ENCODE measurements around the gene SEC11A. TPM values are rescaled to one million over a fixed set of nuclear protein-coding genes. Genes with fewer than 3 reads are reported as not detected.
"Not testable (repeated sequence)": the region's sequence is repeated elsewhere in the genome, so short reads cannot be mapped to it uniquely, and the experiment has no call there.

SEC11A gene
- total RNA-seq, 1 donor from 2014 or later = 79.5 TPM

DNA sequence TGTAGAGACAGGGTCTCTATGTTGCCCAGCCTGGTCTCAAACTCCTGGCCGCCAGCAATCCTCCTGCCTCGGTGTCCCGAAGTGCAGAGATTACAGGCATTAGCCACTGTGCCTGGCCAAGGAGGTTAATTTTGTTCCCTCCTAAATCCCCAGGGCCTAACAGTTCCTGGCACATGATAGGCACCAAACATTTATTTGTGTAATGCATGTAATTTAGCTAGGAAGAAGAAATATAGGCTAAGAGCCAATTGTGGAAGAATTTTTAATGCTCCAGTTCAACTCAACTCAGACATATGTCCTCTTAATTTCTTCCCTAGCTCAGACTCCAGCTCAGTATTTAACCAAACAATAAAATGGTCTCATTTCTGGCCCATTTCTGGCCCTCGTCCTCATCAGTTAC lies 24.8 kb upstream of the SEC11A start:
- FAIRE-seq (no peak), DNase-seq (ENCODE audit: low spot score in 2 of 2) (no peak)

DNA sequence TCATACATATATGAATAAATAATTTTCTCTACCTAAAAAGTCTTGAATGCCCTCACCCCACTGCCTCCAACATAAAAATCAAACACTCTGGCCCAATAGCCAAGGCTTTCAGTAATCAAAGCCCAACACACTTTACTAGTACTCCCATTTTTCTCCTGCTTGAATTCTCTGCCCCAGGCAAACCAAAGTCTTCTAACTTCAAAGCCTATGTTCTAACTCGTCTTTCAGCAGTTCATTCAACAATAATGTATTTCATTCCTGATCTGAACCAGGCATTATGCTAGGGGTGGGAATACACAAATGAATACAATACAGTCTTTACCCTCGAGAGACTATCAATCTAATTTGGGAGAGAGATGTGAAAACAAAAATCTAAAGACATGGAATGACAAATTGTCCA lies 21.1 kb upstream of the SEC11A start:
- FAIRE-seq = no peak
- DNase-seq (ENCODE audit: low spot score in 2 of 2) = no peak

DNA sequence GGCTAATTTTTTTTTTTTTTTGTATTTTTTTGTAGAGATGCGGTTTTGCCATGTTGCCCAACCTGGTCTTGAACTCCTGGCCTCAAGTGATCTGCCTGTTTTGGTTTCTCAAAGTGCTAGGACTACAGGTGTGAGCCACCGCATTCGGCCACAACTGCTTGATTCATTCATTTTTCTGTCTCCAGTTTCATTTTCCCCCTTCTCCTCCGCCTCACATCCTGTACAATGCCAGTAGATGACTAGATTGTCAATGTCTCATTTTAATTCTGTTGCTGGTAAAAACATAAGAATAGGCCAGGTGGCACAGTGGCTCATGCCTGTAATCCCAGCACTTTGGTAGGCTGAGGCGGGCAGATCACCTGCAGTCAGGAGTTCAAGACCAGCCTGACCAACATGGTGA lies 20.4 kb upstream of the SEC11A start:
- DNase-seq (ENCODE audit: low spot score in 2 of 2) = no peak
- no peak for FAIRE-seq

- DNase-seq (ENCODE audit: low spot score in 2 of 2); FAIRE-seq: not testable (repeated sequence)
Observed at GRCh38 chr15:84735480-84736061, 19.6 kb upstream of the SEC11A start.

- FAIRE-seq (no peak), DNase-seq (ENCODE audit: low spot score in 2 of 2) (no peak)
Observed at GRCh38 chr15:84734794-84735479, 19.0 kb upstream of the SEC11A start.

- DNase-seq (ENCODE audit: low spot score in 2 of 2) = no peak
- FAIRE-seq = no peak
Observed at GRCh38 chr15:84731774-84732173, 15.8 kb upstream of the SEC11A start.

DNA sequence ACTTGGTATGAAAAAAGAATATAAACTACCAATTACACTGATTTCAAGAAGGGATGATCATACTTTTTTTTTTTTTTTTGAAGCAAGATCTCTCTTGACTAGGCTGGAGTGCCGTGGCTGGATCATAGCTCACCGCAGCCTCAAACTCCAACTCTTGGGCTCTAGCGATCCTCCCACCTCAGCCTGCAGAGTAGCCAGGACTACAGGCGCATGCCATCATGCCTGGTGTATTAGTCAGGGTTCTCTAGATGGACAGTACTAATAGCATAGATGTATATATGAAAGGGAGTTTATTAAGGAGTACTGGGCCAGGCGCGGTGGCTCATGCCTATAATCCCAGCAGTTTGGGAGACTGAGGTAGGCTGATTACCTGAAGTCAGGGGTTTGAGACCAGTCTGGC lies 11.5 kb upstream of the SEC11A start:
- no peak for DNase-seq (ENCODE audit: low spot score in 2 of 2)
- no peak for FAIRE-seq

GRCh38 chr15:84725001-84725491 lies 9.1 kb upstream of the SEC11A start:
- no peak for FAIRE-seq

DNA sequence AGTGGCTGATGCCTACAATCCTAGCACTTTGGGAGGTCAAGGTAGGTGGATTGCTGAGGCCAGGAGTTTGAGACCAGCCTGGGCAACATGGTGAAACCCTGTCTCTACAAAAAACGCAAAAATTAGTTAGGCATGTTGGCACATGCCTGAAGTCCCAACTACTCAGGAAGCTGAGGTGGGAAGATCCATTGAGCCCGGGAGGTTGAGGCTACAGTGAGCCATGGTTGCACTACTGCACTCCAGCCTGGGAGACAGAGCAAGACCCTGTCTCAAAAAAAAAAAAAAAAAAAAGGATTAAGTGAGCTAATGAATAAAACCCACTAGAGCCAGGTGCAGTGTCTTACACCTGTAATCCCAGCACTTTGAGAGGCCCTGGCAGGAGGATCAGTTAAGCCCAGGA lies 6.7 kb upstream of the SEC11A start:
- FAIRE-seq = no peak
- no peak for DNase-seq (ENCODE audit: low spot score in 2 of 2)

More at GRCh38 chr15:84725001-84725491, 9.1 kb upstream of the SEC11A start:
- DNase-seq (ENCODE audit: low spot score in 2 of 2) = no peak

DNA sequence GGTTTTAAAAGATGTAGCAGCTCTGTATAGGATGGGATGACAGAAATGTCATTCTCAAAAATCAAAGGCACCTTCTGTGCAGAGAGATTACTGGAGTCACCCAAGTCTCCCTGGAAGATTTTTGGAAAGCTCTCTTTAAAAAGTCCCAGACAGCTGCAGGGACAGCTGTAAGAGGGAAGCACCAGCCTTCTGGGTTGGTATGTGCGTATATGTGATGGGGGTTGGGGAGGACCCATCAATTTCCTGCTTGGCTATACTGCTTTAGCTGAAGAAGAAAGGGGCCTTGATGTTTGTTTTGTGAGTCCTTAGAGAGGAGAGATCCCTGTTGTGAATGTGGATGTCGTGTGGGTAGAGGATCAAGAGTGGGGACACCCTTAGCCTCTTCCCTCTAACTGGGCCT lies 5.4 kb upstream of the SEC11A start:
- DNase-seq (ENCODE audit: low spot score in 2 of 2) (no peak), FAIRE-seq (no peak)

- FAIRE-seq (no peak), DNase-seq (ENCODE audit: low spot score in 2 of 2) (no peak)
Observed at GRCh38 chr15:84715441-84716035, 401 bp downstream of the SEC11A start.

GRCh38 chr15:84714821-84715220 lies 1.1 kb downstream of the SEC11A start:
- DNase-seq (ENCODE audit: low spot score in 2 of 2) (no peak), FAIRE-seq (no peak)

- FAIRE-seq = no peak
- no peak for DNase-seq (ENCODE audit: low spot score in 2 of 2)
Observed at GRCh38 chr15:84714372-84714771, 1.6 kb downstream of the SEC11A start.

DNA sequence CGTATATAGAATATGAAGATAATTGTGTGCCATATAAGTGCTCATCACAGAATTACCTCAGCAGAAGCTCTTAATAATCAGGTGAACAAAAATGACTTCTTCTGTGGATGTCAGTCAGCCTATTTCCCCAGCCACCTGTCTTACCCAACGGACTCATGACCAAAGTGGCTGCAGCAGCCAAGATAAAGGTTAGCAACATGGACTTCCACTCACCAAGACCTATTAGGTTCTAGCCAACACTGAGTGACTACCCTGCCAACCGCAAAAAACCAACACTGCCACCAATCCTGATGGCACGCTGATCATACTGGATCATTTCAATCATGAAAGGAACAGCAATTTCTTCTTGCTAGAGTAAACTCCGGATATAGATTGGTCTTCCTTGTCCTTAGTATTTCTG lies 12.1 kb downstream of the SEC11A start:
- DNase-seq (ENCODE audit: low spot score in 2 of 2) (no peak), FAIRE-seq (no peak)

DNA sequence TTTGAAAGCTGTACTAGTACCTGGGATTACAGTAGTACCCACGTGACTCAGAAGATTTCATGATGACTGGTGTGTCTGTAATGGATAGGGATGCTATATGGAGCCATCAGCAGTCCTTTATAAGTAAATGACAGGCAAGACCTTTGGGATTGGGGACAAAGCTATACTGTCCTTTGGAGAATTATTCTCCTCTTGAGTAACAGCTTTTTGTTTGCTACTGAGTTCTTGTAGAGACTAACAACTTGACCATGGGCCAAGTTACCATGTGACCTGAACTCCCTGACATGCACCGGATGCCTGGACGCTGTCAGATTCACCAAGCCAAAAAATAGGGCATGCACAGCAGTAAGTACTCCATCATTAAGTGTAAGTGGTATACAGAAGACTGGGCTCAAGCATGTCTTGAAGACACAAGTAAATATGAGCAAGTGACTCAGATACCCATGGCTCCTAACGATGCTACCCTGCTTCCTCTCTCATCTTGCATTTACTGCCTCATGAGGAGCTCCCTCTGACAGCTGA lies 12.9 kb downstream of the SEC11A start:
- DNase-seq (ENCODE audit: low spot score in 2 of 2) (no peak), FAIRE-seq (no peak)

DNA sequence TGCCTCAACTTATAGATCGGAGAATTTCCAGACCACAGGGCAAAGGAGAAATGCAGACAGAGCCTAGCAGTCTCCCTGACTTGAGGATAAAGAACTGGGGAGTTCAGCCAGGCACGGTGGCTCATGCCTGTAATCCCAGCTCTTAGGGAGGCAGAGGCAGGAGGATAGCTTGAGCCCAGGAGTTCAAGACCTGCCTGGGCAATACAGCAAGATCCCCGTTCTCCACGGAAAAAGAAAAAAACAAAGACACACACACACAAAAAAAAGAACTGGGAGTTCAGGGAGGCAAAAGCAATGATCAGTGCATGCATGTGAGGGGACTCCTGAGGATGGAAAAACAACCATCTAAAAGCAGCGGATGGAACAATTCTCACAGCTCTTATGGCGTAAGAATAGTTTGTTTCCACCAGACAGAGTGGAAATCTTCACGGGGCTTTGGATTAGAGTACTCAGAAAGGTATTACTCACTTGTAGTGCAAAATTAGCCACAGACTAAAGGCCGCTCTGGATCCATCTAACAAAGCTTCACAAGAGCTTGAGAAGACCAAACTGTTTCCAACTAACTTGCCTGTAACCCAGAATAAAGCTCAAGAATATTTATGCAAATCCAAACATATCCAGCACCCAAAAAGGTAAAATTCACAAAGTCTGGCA lies 16.3 kb downstream of the SEC11A start:
- FAIRE-seq (no peak), DNase-seq (ENCODE audit: low spot score in 2 of 2) (no peak)

DNA sequence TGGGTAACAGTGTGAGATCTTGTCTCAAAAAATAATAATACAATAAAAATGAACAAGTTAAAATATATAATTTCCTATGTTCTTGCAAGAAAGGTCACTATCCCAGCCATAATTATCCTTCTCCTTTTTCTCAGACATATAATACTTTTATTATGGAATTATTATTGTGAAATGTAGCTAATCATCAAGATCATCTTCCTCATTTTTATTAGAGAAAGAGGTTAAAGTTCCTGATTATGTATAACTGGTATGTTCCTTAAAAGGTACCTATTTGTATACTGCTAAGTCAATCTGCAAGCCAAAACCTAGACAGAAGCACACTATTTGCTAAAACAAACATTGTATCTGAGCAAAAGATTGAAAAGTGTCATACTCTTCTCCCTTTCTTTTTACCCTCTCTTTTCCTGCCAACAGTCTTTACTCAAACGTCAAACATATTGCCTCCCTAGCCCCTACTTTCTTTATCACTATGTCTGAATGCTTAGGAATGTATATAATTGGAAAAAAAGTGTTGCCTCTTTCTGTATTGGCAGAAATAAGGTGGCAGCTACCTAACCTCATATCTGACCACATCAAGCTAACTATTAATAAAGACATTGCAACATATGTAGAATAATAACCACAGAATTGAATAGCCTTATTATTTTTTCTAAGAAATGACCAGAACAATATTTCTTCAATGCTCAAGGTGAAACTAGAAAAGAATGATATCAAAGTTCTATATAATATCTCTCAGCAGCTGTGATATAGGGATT lies 18.5 kb downstream of the SEC11A start:
- DNase-seq (ENCODE audit: low spot score in 2 of 2) (no peak), FAIRE-seq (no peak)

DNA sequence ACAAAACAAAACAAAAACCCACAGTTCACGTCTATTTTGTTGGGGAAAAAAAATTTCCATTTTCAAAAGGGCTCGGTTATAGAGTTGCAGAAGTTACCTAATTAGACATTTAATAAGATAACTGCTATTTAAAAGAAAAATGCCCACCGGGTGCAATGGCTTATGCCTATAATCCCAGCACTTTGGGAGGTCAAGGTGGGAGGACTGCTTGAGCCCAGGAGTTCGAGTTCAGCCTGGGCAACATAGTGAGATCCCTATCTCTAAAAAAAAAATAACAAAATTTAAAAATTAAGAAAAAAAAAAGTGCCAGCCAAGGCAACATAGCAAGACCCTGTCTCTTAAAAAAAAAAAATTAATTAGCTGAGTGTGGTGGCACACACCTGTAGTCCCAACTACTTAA lies 19.2 kb downstream of the SEC11A start:
- no peak for DNase-seq (ENCODE audit: low spot score in 2 of 2)
- FAIRE-seq = no peak

DNA sequence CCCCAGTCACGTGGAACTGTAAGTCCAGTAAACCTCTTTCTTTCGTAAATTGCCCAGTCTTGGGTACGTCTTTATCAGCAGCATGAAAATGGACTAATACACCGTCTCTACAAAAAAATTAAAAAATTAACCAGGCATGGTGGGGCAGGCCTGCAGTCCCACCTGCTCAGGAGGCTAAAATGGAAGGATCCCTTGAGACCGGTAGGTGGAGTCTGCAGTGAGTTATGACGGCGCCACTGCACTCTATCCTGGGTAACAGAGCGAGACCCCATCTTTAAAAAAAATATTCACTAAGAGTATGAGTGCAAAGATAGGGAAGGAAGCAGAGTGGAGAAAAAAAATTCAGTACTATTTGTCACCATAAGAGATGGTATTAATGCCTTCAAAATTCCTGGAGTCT lies 25.6 kb downstream of the SEC11A start:
- DNase-seq (ENCODE audit: low spot score in 2 of 2) (no peak), FAIRE-seq (no peak)

GRCh38 chr15:84689858-84690257 lies 26.1 kb downstream of the SEC11A start:
- FAIRE-seq = no peak
- no peak for DNase-seq (ENCODE audit: low spot score in 2 of 2)

Data from frontal cortex (tissue), 4 donors.